Keratinocyte (primary cell): ENCODE results near the gene ADAM15. TPM values are rescaled to one million over a fixed set of nuclear protein-coding genes. Genes with fewer than 3 reads are reported as not detected.

Experiments used
- DNase-seq: peaks from one replicate; pipeline ENCODE4 v3.0.0-alpha.2; 2011; ENCODE audit warnings: low read depth, missing footprints, low spot score
- FAIRE-seq: peaks from 2 replicates; lab custom pipeline; 2011; peaks lifted over from hg19 to GRCh38; lab: Jason Lieb, UNC
- H2AFZ ChIP-seq: 2 replicates; pipeline ENCODE4 v1.6.0; 2012; ENCODE audit warnings: low read length, control low read depth, inconsistent platforms; ENCODE audit not compliant: control insufficient read depth
- H3K27ac ChIP-seq: 2 replicates; pipeline ENCODE4 v1.5.1; 2011; ENCODE audit warnings: low read length; ENCODE audit not compliant: control insufficient read depth, insufficient read depth
- H3K27me3 ChIP-seq: 3 replicates; pipeline ENCODE4 v1.6.0; 2011; ENCODE audit warnings: low read length; ENCODE audit not compliant: control insufficient read depth, insufficient read depth; ENCODE audit errors: extremely low read depth
- H3K36me3 ChIP-seq, 2 experiments: 2 replicates in 1 of 2; 3 replicates in 1 of 2; pipeline ENCODE4 v1.5.1; 2011; ENCODE audit warnings: low read length in 2 of 2, mild to moderate bottlenecking in 1 of 2; ENCODE audit not compliant: control insufficient read depth in 2 of 2, insufficient read depth in 2 of 2; ENCODE audit errors: extremely low read depth in 1 of 2
- H3K4me1 ChIP-seq: 3 replicates; pipeline ENCODE4 v1.5.1; 2011; ENCODE audit warnings: low read length; ENCODE audit not compliant: control insufficient read depth, insufficient read depth; ENCODE audit errors: extremely low read depth
- H3K4me2 ChIP-seq: 3 replicates; pipeline ENCODE4 v1.6.0; 2011; ENCODE audit warnings: low read depth, low read length; ENCODE audit not compliant: control insufficient read depth, insufficient read depth; ENCODE audit errors: extremely low read depth
- H3K4me3 ChIP-seq, 3 experiments: fragments of 200-600 bp in 1 of 3; sonication (generic) in 1 of 3; 2 replicates in 2 of 3; 3 replicates in 1 of 3; pipeline ENCODE4 v1.5.1; 2011 to 2016; ENCODE audit warnings: low read length in 3 of 3, mild to moderate bottlenecking in 3 of 3, control low read depth in 2 of 3, inconsistent platforms in 1 of 3, low read depth in 1 of 3, mixed read lengths in 1 of 3, mixed run types in 1 of 3, moderate library complexity in 1 of 3; ENCODE audit not compliant: control insufficient read depth in 2 of 3, insufficient read depth in 2 of 3; ENCODE audit errors: extremely low read depth in 1 of 3
- H3K79me2 ChIP-seq: 2 replicates; pipeline ENCODE4 v1.6.0; 2012; ENCODE audit warnings: low read length; ENCODE audit not compliant: control insufficient read depth, insufficient read depth
- H3K9ac ChIP-seq: 3 replicates; pipeline ENCODE4 v1.6.0; 2011; ENCODE audit warnings: low read length; ENCODE audit not compliant: control insufficient read depth, insufficient read depth; ENCODE audit errors: extremely low read depth
- H3K9me1 ChIP-seq: 3 replicates; pipeline ENCODE4 v1.6.0; 2011; ENCODE audit warnings: low read length; ENCODE audit not compliant: control insufficient read depth, insufficient read depth; ENCODE audit errors: extremely low read depth
- H3K9me3 ChIP-seq: 2 replicates; pipeline ENCODE4 v1.5.1; 2012; ENCODE audit warnings: low read depth, low read length; ENCODE audit not compliant: control insufficient read depth
- H4K20me1 ChIP-seq: 3 replicates; pipeline ENCODE4 v1.6.0; 2011; ENCODE audit warnings: low read length; ENCODE audit not compliant: control insufficient read depth, insufficient read depth; ENCODE audit errors: extremely low read depth
- EZH2 ChIP-seq: IDR thresholded peaks from one replicate; pipeline ENCODE4 v1.6.1; 2012; ENCODE audit warnings: inconsistent platforms, mild to moderate bottlenecking, low read length, moderate library complexity
- dilution Hi-C: fragments of 300-500 bp; cut with MboI; formaldehyde crosslinking; loops from one replicate; pipeline ENCODE4 v1.7.0; 2020; ENCODE audit warnings: low sequenced_read_pairs; ENCODE audit not compliant: extremely low pct_ligation_motif_present
- polyA plus RNA-seq, 5 experiments: library from polyadenylated mRNA; depleted of rRNA in 3 of 5; stranded (reverse) in 3 of 5; stranded (forward) in 1 of 5; unstranded in 1 of 5; fragments of >200 nt; gene quantifications; 1 replicate in 1 of 5; 2 replicates in 3 of 5; 3 replicates in 1 of 5; pipeline versions ENCODE4 v1.2.1 to v1.2.3, GENCODE V29; 2011 to 2012; ENCODE audit warnings: missing spikeins in 2 of 5, low read depth in 1 of 5, low replicate concordance in 1 of 5
- TF ChIP-seq, protein P1 (sequence below), 3 experiments: IDR thresholded peaks in 1 of 3; conservative IDR thresholded peaks in 1 of 3; optimal IDR thresholded peaks in 1 of 3; 2 replicates in 2 of 3; 3 replicates in 1 of 3; pipeline versions ENCODE3 to v1.5.1; 2011; ENCODE audit warnings: low read length in 3 of 3, mild to moderate bottlenecking in 3 of 3, moderate library complexity in 2 of 3, control low read depth in 1 of 3, inconsistent platforms in 1 of 3; ENCODE audit not compliant: insufficient read depth in 2 of 3; ENCODE audit errors: extremely low read depth in 1 of 3

The ADAM15 gene
- polyA plus RNA-seq, 1 donor (not counting 4 experiments of a cell fraction or from before 2014, with no cell fraction given) = 131 TPM

DNA sequence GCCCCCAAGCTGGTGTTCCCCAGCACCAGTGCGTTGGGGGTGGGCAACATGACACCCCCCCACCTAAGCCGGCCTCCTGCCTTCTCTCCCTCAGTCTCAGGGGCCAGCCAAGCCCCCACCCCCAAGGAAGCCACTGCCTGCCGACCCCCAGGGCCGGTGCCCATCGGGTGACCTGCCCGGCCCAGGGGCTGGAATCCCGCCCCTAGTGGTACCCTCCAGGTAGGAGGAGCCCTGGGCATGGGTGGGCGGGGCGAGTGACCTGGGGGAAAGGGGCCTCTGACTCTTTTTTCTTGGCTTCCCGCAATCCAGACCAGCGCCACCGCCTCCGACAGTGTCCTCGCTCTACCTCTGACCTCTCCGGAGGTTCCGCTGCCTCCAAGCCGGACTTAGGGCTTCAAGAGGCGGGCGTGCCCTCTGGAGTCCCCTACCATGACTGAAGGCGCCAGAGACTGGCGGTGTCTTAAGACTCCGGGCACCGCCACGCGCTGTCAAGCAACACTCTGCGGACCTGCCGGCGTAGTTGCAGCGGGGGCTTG lies 11.1 kb downstream of the ADAM15 start:
- H3K9me3 ChIP-seq = no peaks in the 10 kb centered on the region
- H3K27me3 ChIP-seq = no peaks in the 10 kb centered on the region
- H2AFZ ChIP-seq = no peak overlapping the region
- H3K79me2 ChIP-seq = no peaks in the 10 kb centered on the region
- TF ChIP-seq, protein P1, sequence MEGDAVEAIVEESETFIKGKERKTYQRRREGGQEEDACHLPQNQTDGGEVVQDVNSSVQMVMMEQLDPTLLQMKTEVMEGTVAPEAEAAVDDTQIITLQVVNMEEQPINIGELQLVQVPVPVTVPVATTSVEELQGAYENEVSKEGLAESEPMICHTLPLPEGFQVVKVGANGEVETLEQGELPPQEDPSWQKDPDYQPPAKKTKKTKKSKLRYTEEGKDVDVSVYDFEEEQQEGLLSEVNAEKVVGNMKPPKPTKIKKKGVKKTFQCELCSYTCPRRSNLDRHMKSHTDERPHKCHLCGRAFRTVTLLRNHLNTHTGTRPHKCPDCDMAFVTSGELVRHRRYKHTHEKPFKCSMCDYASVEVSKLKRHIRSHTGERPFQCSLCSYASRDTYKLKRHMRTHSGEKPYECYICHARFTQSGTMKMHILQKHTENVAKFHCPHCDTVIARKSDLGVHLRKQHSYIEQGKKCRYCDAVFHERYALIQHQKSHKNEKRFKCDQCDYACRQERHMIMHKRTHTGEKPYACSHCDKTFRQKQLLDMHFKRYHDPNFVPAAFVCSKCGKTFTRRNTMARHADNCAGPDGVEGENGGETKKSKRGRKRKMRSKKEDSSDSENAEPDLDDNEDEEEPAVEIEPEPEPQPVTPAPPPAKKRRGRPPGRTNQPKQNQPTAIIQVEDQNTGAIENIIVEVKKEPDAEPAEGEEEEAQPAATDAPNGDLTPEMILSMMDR (optimal IDR thresholded peaks at IDR 0.05 in 1 of 3, IDR thresholded peaks at IDR 0.05 in 1 of 3, conservative IDR thresholded peaks at IDR 0.05 in 1 of 3; ENCODE audit: extremely low read depth in 1 of 3, insufficient read depth in 2 of 3, low read length in 3 of 3) = no peak
- TF ChIP-seq EZH2 = no peak
- dilution Hi-C loops = no loop called here
- H3K4me2 ChIP-seq = no peak overlapping the region
- peaks cover 5% of the 10 kb centered on the region for H4K20me1 ChIP-seq
- H3K4me1 ChIP-seq = peaks cover 23% of the 10 kb centered on the region
- peaks cover 37 to 41% of the 10 kb centered on the region in 2 experiments for H3K36me3 ChIP-seq
- H3K9ac ChIP-seq = no peak overlapping the region
- FAIRE-seq = no peak
- no peak for DNase-seq
- no peaks in the 10 kb centered on the region for H3K9me1 ChIP-seq
- H3K27ac ChIP-seq = no peak overlapping the region
- no peak overlapping the region for H3K4me3 ChIP-seq

DNA sequence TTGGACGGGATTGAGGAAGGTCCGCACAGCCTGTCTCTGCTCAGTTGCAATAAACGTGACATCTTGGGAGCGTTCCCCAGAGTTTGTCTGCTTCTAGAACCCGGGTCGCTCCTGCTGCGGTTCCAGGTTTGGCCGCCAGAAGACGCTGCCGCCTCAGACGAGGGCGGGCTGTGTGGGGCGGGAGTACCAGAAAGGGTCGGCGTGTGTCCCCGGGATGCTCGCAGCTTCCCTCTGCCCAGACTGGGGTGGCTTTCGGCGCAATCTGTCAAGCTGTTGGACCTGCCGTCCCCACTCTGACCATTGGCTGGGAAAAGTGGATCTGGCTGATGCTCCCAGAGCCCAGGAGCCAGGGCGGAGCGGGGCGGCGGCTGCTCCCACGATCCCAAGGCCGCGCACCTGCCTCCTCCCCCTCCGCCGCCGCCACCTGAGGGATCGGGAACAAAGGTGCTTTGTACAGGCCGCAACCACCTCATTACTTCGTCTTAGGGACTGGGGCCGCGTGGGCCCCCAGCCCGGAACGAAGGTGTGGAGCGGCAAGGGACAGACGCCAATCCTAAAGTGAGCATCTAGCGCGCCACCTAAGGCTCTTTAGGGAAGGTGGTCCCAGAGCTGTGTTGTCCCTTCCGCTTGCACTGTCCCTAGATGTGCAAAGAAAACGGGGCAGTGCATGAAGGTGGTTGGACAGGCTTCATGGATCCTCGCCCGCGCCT lies 11.7 kb downstream of the ADAM15 start:
- Histone ChIP-seq H3K9me1 (no peaks in the 10 kb centered on the region), H3K27me3 (no peaks in the 10 kb centered on the region), H3K9me3 (no peaks in the 10 kb centered on the region), H4K20me1 (peaks cover 5% of the 10 kb centered on the region), H3K9ac (peak overlapping the region; percentile 84), H3K36me3 (peaks cover 32 to 39% of the 10 kb centered on the region in 2 experiments), H2AFZ (no peak overlapping the region), H3K4me2 (peak overlapping the region; percentile 79), H3K4me1 (peaks cover 23% of the 10 kb centered on the region), H3K27ac (no peak overlapping the region), H3K4me3 (peak overlapping the region in 1 of 3 experiments; percentile 82), H3K79me2 (no peaks in the 10 kb centered on the region)
- TF ChIP-seq EZH2 = no peak
- TF ChIP-seq, protein P1 (optimal IDR thresholded peaks at IDR 0.05 in 1 of 3, IDR thresholded peaks at IDR 0.05 in 1 of 3, conservative IDR thresholded peaks at IDR 0.05 in 1 of 3; ENCODE audit: extremely low read depth in 1 of 3, insufficient read depth in 2 of 3, low read length in 3 of 3) = peak; percentile 57 to 95 (median 80)
- FAIRE-seq = no peak
- dilution Hi-C loops = no loop called here
- no peak for DNase-seq
